Loucy (cell line): Measurements from ENCODE around the gene INPP4A.

Source experiments
- CTCF ChIP-seq: fragments of 200-600 bp; sonication (generic); conservative IDR thresholded peaks from 2 replicates; pipeline ENCODE4 v1.5.1; 2014; ENCODE audit warnings: mild to moderate bottlenecking, antibody characterized with exemption, low read length
- EZH2phosphoT487 ChIP-seq: fragments of 200-600 bp; IDR thresholded peaks from 2 replicates; pipeline ENCODE4 v1.6.1; 2018; ENCODE audit warnings: antibody characterized with exemption, mild to moderate bottlenecking, moderate library complexity, borderline replicate concordance

- TF ChIP-seq CTCF (no peak), EZH2phosphoT487 (no peak)
These were observed 118.7 kb downstream of the INPP4A start for GRCh38 chr2:98563394-98563793.
